Endodermal cell (in vitro differentiated cells): ENCODE measurements around the gene AEBP1. TPM values are rescaled to one million over a fixed set of nuclear protein-coding genes. Genes with fewer than 3 reads are reported as not detected.

Experiments used
- DNase-seq: peaks from one replicate; pipeline ENCODE4 v3.0.0-alpha.2; 2017
- H3K27ac ChIP-seq: 2 replicates; pipeline ENCODE4 v1.5.1; 2013; ENCODE audit warnings: mild to moderate bottlenecking, low read depth, low read length, moderate library complexity
- H3K27me3 ChIP-seq: 2 replicates; pipeline ENCODE4 v1.6.1; 2013; ENCODE audit warnings: mild to moderate bottlenecking, low read length, moderate library complexity; ENCODE audit not compliant: insufficient read depth, control insufficient read depth, poor library complexity, severe bottlenecking
- H3K36me3 ChIP-seq: 2 replicates; pipeline ENCODE4 v1.7.0; 2013; ENCODE audit warnings: mild to moderate bottlenecking, low read length, moderate library complexity; ENCODE audit not compliant: control insufficient read depth, insufficient read depth
- H3K4me1 ChIP-seq: one replicate; pipeline ENCODE4 v1.7.0; 2013; ENCODE audit warnings: low read length; ENCODE audit not compliant: control insufficient read depth, insufficient read depth
- H3K4me3 ChIP-seq: 2 replicates; pipeline ENCODE4 v1.5.1; 2013; ENCODE audit warnings: mild to moderate bottlenecking, low read length, moderate library complexity
- H3K9ac ChIP-seq: 2 replicates; pipeline ENCODE4 v1.6.1; 2013; ENCODE audit warnings: mild to moderate bottlenecking, low read length, moderate library complexity; ENCODE audit not compliant: poor library complexity, severe bottlenecking; ENCODE audit errors: extremely low read depth
- H3K9me3 ChIP-seq: 2 replicates; pipeline ENCODE4 v1.6.1; 2013; ENCODE audit warnings: mild to moderate bottlenecking, low read length, moderate library complexity; ENCODE audit not compliant: control insufficient read depth
- H3K27ac Mint-ChIP-seq: 2 replicates; pipeline ENCODE4 v1.8.0; 2020; ENCODE audit warnings: mixed read lengths
- H3K27me3 Mint-ChIP-seq: 2 replicates; pipeline ENCODE4 v1.8.0; 2021; ENCODE audit warnings: mild to moderate bottlenecking, mixed read lengths; ENCODE audit not compliant: insufficient read depth
- H3K36me3 Mint-ChIP-seq: 2 replicates; pipeline ENCODE4 v1.8.0; 2020; ENCODE audit warnings: low read depth, mixed read lengths
- H3K4me1 Mint-ChIP-seq: 2 replicates; pipeline ENCODE4 v1.8.0; 2020; ENCODE audit warnings: mixed read lengths
- H3K4me3 Mint-ChIP-seq: 2 replicates; pipeline ENCODE4 v1.8.0; 2020; ENCODE audit warnings: mild to moderate bottlenecking, moderate library complexity, mixed read lengths
- H3K9me3 Mint-ChIP-seq: 2 replicates; pipeline ENCODE4 v1.8.0; 2020; ENCODE audit warnings: mild to moderate bottlenecking, mixed read lengths
- WGBS, 2 experiments: methylation state at CpG; one replicate each; pipeline versions ENCODE4 v1.1.5 to v1.1.7; 2013; ENCODE audit warnings: missing lambda C conversion rate in 2 of 2, mixed read lengths in 1 of 2; ENCODE audit not compliant: insufficient coverage in 1 of 2, insufficient read length in 1 of 2; 5-methylcytosine and 5-hydroxymethylcytosine counted together
- total RNA-seq, 2 donors: library from RNA; stranded (reverse); fragmentation: NEBNext Ultra II Directional in 1 of 2; extraction: Animal tissue kit (Norgen Biotek cat#: 25700) in 1 of 2; gene quantifications; 2 replicates in 1 of 2; 3 replicates in 1 of 2; pipeline ENCODE4 v1.2.1, GENCODE V29; 2021
- TF ChIP-seq, protein P1 (sequence below): fragments of 200-600 bp; sonication (generic); conservative IDR thresholded peaks from 2 replicates; pipeline ENCODE4 v1.5.0; 2021; ENCODE audit warnings: antibody characterized with exemption, mild to moderate bottlenecking

The AEBP1 gene
- total RNA-seq, 2 donors from 2014 or later, result 55.2 to 65.8 TPM

- no peak overlapping the region for H3K4me3 ChIP-seq
- peaks cover 25% of the 10 kb centered on the region for H3K27me3 ChIP-seq
- TF ChIP-seq, protein P1, sequence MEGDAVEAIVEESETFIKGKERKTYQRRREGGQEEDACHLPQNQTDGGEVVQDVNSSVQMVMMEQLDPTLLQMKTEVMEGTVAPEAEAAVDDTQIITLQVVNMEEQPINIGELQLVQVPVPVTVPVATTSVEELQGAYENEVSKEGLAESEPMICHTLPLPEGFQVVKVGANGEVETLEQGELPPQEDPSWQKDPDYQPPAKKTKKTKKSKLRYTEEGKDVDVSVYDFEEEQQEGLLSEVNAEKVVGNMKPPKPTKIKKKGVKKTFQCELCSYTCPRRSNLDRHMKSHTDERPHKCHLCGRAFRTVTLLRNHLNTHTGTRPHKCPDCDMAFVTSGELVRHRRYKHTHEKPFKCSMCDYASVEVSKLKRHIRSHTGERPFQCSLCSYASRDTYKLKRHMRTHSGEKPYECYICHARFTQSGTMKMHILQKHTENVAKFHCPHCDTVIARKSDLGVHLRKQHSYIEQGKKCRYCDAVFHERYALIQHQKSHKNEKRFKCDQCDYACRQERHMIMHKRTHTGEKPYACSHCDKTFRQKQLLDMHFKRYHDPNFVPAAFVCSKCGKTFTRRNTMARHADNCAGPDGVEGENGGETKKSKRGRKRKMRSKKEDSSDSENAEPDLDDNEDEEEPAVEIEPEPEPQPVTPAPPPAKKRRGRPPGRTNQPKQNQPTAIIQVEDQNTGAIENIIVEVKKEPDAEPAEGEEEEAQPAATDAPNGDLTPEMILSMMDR, result no peak
- no peak overlapping the region for H3K27ac Mint-ChIP-seq
- H3K9me3 Mint-ChIP-seq, result peaks cover 2% of the 10 kb centered on the region
- peaks cover 35% of the 10 kb centered on the region for H3K27me3 Mint-ChIP-seq
- H3K4me3 Mint-ChIP-seq, result peak overlapping the region; percentile 44
- peak; percentile 98 for DNase-seq
- no peak overlapping the region for H3K9ac ChIP-seq
- H3K4me1 ChIP-seq, result peaks cover 20% of the 10 kb centered on the region
- H3K9me3 ChIP-seq, result no peaks in the 10 kb centered on the region
- H3K27ac ChIP-seq, result peak overlapping the region; percentile 82
- H3K36me3 Mint-ChIP-seq, result no peaks in the 10 kb centered on the region
- 41 to 93% methylated on average over 16 to 63 of the region's 65 CpGs for WGBS, 2 experiments
- H3K36me3 ChIP-seq, result no peaks in the 10 kb centered on the region
- H3K4me1 Mint-ChIP-seq, result peaks cover 17% of the 10 kb centered on the region
These were observed 42.1 kb downstream of the AEBP1 start for GRCh38 chr7:44145969-44146911.

- peak; percentile 64 for DNase-seq
- H3K9me3 Mint-ChIP-seq, result peaks cover 2% of the 10 kb centered on the region
- 82 to 84% methylated on average over 18 to 33 of the region's 33 CpGs for WGBS, 2 experiments
- no peaks in the 10 kb centered on the region for H3K36me3 Mint-ChIP-seq
- no peak overlapping the region for H3K4me3 Mint-ChIP-seq
- Histone ChIP-seq H3K9me3 (no peaks in the 10 kb centered on the region), H3K36me3 (no peaks in the 10 kb centered on the region), H3K4me3 (no peak overlapping the region), H3K4me1 (peaks cover 11% of the 10 kb centered on the region), H3K27me3 (peaks cover 25% of the 10 kb centered on the region), H3K9ac (no peak overlapping the region), H3K27ac (peak overlapping the region; percentile 83)
- H3K27me3 Mint-ChIP-seq, result peaks cover 35% of the 10 kb centered on the region
- TF ChIP-seq, protein P1, result no peak
- H3K27ac Mint-ChIP-seq, result no peak overlapping the region
- H3K4me1 Mint-ChIP-seq, result peaks cover 15% of the 10 kb centered on the region
These were observed 43.2 kb downstream of the AEBP1 start for GRCh38 chr7:44147026-44147991.

DNA sequence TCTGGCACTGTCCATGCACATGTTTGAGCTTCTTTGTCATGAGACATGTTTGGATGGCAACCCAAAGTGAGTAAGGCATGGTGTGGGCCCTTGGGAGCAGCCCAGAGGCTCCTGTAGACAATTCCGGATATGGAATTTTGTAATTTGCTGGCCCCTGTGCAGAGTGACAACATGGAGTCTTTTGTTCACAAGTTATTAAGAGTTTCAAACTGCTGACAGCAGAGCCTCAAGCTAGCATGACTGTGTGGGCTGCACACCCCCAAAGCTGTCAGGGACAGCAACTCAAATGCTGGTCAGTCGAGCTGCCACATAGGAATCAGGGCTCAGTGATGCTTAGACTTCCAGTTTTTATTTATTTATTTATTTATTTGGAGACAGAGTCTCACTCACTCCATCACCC, 44.0 kb downstream of the AEBP1 start:
- no peaks in the 10 kb centered on the region for H3K36me3 ChIP-seq
- WGBS, 2 experiments, result 78 to 82% methylated on average over 1 to 2 of the region's 2 CpGs
- Mint-ChIP-seq H3K27me3 (peaks cover 35% of the 10 kb centered on the region), H3K27ac (no peak overlapping the region), H3K36me3 (no peaks in the 10 kb centered on the region), H3K9me3 (peaks cover 2% of the 10 kb centered on the region), H3K4me1 (peaks cover 15% of the 10 kb centered on the region), H3K4me3 (no peak overlapping the region)
- no peak overlapping the region for H3K9ac ChIP-seq
- DNase-seq, result no peak
- H3K4me3 ChIP-seq, result no peak overlapping the region
- peaks cover 11% of the 10 kb centered on the region for H3K4me1 ChIP-seq
- no peaks in the 10 kb centered on the region for H3K9me3 ChIP-seq
- H3K27me3 ChIP-seq, result peaks cover 25% of the 10 kb centered on the region
- peak overlapping the region; percentile 83 for H3K27ac ChIP-seq
- TF ChIP-seq, protein P1, result no peak
